HG03469 (cell line): Measurements from ENCODE around the gene COL12A1.
"Not testable (repeated sequence)": the region's sequence is repeated elsewhere in the genome, so short reads cannot be mapped to it uniquely, and the experiment has no call there.

ENCODE experiments used
- ATAC-seq: cut with Tn5 transposase; IDR thresholded peaks from one replicate; pipeline ENCODE4 v1.9.1; 2021; ENCODE audit warnings: mild to moderate bottlenecking, moderate library complexity, moderate number of reproducible peaks; ENCODE audit not compliant: unreplicated experiment

Gene COL12A1

DNA sequence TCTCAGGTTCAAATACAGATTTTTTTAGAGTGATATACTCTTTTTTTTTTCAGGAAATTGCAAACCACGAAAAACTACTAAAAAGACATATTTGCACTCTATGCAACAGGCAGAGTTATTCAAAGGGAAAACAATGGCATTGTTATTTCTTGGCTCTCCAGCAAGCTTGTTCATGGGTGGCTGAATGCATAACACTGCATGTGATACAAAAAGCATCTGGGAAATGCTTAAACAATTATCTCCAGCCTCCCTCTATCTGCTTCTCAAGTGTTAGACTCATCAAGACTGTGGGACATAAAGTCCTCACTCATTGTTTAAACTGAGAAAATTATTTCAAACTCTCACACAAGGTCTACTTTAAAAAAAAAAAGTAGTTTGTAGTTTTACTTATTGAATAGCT is 7.3 kb upstream of the COL12A1 start:
- no peak for ATAC-seq

DNA sequence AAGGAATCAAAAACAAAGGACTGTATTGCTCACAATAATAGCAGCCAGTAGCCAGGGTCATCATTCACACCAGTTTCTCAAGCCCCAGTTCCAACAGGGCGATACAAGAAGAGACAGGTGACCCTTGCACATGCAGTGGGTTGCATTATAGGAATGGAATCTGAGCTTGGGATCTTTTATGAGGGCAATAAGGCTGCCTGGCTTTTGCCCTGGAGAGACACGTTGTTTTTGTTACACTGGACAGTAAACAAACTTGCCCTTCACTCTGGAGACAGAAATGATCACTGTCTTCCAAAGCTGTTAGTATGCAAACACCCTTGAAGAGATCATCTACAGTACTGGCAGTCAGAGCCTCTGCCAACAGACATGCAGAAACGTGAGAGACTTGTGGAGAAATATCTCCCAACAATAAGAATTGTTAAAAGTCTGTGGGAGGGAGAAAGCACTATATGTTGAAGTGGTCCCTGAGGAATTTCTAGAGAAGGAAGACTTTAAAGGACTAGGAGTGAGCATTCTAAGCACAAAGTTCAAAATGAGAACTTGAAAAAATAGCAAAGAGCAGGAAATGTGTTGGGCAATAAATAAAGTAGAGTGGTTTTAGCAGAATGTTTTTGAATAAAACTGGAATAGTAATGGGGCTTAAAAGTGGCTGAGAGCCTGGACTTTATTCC is 6.2 kb upstream of the COL12A1 start:
- ATAC-seq: no peak

DNA sequence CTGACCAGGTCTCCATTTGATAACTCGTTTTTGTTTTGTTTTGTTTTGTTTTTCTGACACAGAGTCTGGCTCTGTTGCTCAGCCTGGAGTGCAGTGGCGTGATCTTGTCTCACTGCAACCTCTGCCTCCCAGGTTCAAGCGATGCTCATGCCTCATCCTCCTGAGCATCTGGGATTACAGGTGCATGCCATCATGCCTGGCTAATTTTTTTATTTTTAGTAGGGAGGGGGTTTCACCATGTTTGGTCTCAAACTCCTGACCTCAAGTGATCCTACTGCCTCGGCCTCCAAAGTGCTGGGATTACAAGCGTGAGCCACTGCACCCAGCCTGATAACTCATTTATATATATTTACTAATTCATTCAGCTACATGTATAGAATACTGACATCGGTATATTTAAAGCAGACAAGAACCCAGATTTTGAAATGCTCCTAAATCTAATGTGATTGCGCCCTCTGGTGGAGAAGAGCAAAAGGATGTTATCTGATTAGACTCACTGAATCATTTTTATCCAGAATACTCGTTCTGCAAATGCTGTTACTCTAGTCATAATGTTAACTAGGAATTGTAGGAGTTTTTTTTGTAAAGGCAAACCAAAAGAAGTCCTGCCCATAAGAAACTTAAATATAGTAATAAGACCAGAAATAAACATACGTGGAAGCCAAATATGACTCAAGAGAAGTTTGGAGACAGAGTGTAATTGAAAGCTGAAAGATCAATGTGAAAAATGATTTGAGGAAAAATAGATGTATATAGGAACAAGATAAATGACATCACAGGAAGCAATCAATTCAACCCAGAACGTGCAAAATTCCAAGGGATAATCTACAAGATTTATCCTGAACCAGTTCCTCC is 5.3 kb upstream of the COL12A1 start:
- ATAC-seq: no peak

DNA sequence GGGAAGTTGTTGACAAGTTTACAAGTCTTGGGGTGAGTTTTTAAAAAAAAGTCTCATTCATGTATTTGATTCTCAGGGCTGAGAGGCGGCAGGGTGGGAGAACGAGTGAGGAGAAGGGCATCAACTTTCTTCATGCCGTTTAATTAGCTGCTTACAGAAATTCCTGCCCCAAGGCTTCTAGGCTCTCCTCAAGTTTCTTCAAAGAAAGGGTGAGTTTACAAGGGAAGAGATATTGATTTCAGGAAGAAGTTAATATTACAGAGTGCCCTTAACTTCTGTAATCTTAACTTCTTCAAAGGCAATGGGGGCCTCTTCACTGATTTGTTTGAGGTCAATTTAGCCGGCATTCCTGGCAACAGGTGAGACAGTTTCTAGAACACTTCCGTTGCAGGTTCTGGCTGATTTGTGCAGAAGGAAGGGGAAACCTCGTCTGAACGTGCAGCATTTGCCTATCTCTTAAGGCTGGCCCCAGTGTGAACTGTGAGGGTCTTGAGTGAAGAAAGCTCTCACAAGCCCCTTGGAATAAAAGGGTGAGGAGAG is 3.4 kb upstream of the COL12A1 start:
- no peak for ATAC-seq

DNA sequence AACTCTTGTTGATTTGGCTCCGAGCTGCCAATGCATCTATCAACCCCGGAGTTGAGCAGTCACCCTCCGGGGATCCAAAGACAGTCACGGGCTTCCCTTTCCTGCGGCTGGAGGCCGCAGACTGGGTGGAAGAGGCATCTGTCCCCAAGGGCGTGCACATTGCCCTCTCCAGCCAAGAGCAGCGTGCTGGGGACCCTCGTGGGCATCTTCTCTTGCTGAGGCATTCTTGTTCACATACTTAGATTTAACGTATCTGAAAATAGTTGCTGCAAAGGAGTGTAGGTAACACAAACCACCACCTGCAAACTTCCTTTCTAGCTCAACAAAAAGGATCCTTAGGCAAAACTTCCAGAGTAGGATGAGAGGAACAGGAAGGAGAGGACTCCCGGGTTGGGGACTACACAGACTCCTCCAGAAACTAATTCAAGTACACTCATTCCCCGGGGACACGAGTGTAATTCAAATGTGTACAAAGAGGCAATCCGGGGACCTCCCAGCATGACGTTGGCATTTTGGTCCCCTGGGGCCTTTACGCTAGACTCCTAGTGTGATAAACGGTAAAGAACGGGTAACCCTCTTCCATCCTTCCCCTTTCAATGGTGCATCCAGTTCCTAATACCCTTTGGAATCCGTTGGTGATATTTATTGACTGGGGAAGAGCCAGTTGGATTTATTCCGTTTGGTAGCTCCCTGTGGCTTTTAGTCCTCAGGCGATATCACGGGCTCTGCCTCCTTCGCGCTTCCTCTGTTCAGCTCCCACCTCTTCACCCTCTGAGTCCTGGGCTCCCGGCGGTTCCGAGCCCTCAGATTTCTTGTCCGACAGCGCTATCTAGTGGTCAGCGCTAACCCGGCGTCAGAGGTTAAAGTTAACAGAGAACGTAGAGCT is 2.7 kb upstream of the COL12A1 start:
- ATAC-seq: peak; percentile 64

DNA sequence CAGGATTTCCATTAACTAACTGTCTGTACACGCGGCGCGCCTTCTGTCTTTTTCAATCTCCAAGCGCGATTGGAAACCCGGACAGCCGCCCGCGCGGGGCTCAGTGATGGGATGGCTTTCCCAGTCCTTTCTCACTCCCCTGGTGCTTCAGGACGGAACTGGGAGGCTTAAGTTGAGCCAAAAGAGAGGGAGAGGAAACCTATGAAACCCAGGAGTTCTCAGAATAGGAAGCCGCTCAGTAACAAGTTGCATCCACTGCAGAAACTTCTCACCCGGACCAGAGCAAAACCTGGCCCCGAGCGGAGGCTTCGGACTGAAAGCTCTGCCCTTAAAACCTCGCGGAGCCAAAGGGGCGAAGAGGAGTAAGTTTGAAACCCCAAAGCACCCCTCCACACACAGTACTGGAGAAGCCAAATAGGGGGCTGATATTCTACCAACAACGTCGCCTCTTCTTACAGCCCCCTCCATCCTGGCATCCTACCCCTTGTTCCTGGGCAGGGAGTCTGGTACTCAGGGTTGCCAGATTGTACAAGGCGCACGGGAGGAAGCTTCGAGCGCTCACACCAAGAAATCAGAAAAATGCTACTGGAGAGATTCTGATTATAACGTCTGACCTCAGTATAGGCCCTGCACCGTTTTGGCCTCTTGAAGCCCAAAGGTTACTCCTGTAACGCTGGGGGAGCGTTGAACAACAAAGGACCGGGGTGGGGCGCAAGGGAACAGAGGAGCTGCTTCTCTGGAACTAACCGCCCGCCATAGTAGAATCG is 906 bp upstream of the COL12A1 start:
- no peak for ATAC-seq

DNA sequence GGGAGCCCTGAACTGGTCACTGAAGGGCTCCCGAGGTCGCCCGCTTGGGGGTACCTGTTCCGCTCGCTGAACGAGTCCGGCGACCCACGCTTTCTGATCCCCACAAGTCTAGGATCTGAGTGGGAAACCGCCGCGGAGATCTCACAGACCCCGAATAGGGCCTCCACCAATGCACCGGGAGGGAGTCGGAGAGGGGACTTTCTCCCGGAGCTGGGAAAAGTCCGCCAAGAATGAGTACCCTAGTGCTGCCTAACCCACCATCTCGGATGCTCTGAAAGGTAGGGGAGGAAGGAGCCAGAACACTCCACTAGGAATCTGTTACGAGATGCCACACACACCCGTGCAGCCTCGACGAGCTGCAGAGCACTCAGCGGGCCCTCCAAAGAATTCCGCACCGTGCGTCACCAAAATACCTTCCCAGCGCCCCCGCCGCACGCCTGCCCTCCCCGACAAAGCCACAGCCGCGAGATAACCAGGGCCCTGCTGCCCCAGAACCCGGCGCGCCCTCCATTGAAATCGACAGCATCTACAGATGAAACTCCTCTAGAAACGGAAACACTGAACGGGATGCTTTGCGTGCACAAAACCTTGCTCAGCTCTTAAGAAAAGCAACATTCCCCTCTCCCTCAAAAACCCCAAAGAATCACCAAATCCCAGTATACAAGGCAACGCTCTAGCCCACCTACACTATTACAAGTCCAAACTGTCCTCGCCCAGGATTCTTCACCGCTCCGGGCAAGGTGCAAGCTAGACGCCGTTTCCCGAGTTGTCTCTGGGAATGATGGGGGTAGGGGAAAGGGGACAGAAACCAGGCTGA is 686 bp downstream of the COL12A1 start:
- no peak for ATAC-seq

DNA sequence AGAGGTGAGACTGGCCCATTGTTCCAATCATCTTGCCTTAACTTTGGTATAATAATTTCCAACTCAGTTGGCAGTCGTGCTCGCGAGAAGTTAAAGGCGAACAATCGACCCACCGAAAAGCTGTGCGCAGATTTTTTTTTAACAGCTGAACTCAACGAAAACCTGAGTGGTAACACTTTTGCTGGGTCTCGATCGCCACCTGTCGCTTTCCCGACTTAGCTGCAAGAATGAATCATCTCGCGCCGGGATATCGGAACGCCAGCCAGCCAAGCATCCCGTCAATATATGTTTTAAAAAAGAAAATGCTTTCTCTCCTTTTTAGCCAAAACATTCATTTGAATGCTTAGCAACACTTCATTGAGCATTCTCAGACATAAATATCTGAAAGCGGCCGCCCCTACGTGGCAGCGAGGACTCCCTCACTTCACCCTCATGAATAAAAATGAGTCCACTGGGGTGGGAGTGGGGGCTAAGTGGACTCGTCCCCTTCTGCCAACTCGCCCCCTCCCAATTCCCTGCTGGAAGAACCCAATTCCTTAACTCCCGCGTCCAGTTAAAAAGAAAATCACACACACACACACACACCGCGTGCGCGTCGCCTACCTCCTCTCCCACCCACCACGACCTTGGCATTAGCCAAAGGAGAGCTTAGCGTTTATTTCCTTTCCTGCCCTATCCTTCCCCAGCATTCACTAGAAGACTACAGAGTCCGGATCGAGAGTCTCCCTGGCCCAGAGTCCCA is 1.5 kb downstream of the COL12A1 start:
- ATAC-seq: no peak

DNA sequence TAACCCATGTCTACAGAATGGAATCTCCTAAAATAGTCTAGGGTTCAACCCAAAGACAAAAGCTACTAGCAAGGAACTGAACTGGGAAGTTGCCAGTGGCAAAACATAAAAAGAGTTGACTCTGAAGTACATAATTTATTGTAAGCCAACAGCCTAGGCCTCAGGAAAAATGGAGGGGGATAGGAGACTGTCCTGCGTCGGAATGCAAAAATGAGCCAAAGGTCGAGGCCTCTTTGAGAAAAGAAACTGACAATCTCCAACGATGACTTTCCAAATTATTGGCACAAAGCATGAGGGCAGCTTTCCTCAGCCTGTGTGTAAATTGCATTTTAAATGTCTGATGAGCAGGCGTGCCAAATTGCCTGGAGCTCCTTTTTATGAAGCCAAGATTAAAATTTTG is 2.1 kb downstream of the COL12A1 start:
- no peak for ATAC-seq

DNA sequence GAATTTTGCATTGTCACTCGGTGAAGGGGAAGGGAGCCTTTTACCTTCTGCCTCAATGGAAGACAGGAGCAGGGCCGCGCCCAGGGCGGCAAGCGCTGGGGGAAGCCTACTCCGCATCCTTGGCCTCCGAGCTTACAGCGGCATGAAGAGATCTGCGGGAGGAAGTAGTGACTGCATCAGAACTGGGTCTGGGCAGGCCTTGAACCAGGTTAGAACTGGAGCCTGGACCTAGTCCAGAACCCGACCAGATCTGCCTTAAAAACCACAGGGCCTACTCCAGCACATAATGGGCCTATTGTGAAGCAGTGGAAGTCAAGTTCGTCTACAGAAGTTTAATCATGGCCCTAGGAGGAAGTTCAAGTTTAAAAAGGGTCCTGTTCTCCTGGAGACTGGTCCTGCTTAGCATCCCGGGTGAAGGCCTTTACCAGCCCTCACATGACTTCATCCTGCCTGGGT is 3.1 kb downstream of the COL12A1 start:
- no peak for ATAC-seq

DNA sequence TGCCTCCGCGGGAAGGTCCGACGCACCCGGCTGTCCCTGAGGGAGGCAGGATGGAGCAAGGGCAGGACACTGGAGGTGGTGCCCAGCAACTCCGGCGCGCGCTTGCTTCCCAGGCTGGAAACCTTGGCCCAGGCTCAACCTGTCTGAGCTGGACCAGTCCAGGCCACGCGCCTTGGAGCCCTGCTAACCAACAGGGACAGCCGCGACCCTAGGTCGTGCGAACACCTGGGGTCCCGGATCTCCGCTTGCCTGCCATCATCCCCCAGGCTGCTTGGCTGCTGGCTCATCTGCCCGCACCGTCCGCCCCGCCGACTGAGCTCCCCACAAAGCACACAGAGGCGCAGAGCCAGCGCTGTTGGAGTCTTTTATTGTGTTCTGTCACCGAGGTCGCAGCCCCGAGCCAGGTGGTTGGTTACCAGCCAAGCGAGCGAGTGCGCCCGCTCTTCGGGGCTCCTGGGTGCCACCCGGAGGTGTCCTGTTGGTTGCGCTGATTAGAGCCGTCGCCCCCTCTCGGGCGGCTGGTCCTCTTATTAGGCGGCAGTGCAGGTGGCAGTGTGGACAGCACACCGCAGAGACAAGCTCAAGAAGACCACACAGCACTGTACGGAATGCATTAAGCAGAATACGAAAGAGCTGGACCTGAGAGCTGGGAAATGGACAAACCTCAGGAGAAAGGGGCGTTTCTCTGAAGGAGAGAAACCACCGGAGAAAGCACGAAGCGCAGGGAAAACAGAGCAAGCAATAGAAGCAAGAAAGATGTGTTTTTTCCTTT is 3.8 kb downstream of the COL12A1 start:
- no peak for ATAC-seq

DNA sequence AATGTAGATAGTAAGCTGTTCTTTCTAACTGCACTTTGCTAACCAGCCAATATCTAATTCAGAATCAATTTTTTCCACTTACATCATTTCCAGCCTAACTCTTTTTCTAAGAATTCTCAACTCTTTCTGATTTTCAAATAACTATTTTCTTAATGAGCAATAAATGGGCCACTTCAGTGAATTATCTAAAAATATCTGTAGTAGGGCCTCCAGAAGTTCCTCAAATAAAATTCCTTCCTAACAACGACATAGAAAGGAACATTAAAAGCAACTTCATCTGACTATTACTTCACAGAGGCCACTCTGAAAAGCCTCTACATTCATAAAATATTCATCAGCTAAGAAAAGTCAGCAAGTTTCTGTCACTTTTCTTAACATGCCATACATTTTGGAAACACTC is 4.8 kb downstream of the COL12A1 start:
- ATAC-seq: no peak

DNA sequence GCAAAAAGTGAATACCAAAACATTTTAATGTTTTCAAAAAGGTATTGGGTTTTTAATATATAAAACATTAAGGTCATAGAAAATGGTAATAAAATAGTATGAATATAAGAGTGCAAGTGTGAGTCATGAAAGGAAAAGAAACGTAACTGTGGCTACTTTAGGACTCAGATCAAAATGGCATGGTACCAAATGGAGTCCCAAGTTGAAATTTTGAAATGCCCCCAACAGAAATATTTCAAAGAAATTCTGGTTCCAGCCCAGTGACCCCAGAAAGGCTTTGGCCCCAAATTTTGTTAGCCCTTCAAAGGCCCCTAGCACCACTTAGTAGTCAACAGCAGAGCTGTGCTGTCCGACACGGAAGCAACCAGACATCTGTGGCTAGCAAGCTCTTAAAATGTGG is 6.0 kb downstream of the COL12A1 start:
- ATAC-seq: no peak

DNA sequence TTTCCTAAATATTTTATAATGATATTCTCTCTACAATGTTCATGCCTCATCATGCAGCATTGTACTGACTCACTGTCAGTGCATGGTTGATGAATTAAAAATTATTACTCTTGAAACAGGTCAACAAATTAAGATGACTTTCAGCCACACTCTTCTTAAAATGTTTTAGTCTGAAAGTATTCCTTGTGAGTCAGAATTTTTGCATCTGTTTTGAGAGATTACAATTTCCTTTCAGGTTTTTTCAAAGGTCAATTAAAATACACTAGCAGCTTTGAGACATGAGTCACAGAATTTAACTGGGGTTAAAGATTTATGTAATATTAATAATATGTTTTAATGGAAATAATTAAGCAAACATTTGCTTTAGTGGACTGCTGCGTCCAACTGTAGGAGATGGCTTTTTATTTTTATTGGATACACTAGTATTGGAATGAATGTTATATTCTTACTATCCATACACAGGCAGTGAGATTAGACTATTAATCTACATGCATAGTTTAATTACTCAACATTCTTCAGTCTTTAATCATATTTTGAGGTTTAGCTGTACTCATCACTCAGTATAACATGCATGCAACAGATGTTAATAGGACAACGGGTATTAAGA is 9.7 kb downstream of the COL12A1 start:
- no peak for ATAC-seq

DNA sequence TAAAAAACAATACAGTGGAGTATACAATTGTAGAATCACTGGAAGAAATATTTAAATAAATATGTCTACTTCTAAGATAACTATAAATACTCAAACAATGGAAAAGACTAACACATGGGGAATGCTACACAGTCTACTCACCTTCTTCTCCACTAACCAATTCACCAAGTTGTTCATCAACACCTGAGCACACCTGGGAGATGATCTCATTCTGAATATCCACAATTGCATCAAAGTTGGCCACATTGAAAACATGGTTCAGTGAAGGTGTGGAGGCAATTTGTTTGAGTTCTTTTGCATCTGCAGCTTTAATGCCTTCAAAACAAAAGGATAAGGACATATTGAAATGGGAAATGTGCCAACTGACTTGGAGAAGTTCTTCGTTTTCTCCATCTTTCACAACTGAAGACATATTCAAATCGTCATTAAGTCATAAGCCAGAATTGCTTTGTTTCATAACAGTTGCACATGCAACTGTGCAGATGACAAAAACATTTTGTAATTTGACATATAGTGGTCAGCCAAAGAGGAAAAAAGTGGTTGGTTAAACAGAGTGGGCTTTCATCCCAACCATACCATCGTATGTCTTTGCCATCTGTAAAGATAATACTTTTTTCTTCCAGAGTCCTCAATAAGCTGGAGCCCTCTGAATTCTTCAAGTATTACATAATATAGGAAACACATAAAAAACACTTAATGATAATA is 17.5 kb downstream of the COL12A1 start:
- no peak for ATAC-seq

DNA sequence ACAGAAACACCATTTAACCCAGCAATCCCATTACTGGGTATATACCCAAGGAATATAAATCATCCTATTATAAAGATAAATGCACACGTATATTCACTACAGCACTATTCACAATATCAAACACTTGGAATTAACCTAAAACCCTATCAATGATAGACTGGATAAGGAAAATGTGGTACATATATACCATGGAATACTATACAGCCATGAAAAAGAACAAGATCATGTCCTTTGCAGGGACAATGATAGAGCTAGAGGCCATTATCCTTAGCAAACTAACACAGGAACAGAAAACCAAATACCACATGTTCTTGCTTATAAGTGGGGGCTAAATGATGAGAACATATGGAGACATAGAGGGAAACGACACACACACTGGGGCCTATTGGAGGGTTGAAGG is 19.3 kb downstream of the COL12A1 start:
- not testable (repeated sequence) for ATAC-seq

DNA sequence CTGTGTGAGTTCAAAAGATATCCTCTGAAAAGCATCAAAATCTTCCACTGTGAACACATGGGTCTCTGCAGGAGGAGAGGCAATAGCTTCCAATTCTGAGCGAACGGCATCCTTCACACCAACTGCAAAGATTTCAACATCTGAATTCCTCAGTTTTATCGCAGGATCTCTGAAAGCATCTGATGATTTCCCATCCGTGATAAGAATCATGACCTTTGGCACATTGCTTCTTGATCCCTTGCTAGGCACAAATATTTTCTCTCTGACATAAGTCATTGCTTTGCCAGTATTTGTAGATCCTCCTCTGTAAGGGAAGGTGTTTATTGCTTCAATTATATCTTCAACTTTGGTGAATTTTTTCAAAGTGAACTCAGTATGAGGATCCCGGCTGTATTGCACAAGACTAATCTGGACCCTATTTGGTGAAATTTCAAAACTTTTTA is 22.7 kb downstream of the COL12A1 start:
- no peak for ATAC-seq
